ENCODE measurements around the gene GRAMD4. TPM values are rescaled to one million over a fixed set of nuclear protein-coding genes. Genes with fewer than 3 reads are reported as not detected.

GRAMD4 gene
- polyA plus RNA-seq, 1 of the 3 experiments (the other 2 are of a cell fraction) = 15.5 TPM

DNA sequence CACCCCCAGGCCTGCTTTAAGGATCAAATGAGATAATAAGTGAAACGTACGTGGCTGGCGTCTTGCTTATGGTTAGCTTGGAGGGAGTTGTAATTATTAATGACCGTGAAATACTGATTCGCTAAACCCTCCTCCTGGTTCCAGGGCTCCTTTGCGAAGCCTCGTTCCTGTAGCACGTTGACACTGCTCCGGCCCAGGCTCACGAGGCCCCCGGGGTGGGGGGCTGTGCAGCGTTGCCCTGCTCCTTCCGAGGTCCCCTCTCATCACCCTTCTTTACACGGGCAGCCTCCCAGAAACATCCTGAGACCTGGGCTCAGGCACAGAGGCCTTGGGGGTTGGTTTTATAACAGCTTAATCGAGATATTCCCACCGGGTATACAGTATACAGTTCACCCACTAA, 9.1 kb downstream of the GRAMD4 start:
- no peak for DNase-seq
- H3K4me2 ChIP-seq = no peak overlapping the region
- H3K27me3 ChIP-seq (ENCODE audit: insufficient read depth) = no peaks in the 10 kb centered on the region
- no peaks in the 10 kb centered on the region for H3K79me2 ChIP-seq (ENCODE audit: insufficient read depth)
- no peak overlapping the region for H2AFZ ChIP-seq (ENCODE audit: low read depth)
- H3K9ac ChIP-seq = no peak overlapping the region
- CTCF ChIA-PET = interaction anchor here (1.5 kb wide), 1 partner anchor 11 kb away, joined by 6 read pairs; no protein-coding TSS in a partner anchor
- no peak overlapping the region for H3K27ac ChIP-seq (ENCODE audit: low read depth in 2 of 2, low read length in 1 of 2)
- no peaks in the 10 kb centered on the region for H4K20me1 ChIP-seq (ENCODE audit: insufficient read depth)
- H3K9me3 ChIP-seq = no peaks in the 10 kb centered on the region
- 84% methylated on average over 16 of the region's 16 CpGs for WGBS (ENCODE audit: low lambda C conversion rate)
- POLR2A ChIA-PET = no interaction called here
- no peaks in the 10 kb centered on the region for H3K9me2 ChIP-seq
- no peak overlapping the region for H3K4me3 ChIP-seq (ENCODE audit: low read depth in 2 of 2, low read length in 1 of 2)
- no peak for TF ChIP-seq FOXM1 (IDR thresholded peaks at IDR 0.05; ENCODE audit: low read depth)
- TF ChIP-seq SIN3A (IDR thresholded peaks at IDR 0.05; ENCODE audit: borderline replicate concordance, low read depth, low read length) = no peak
- no peak for TF ChIP-seq RAD21 (IDR thresholded peaks at IDR 0.05; ENCODE audit: low read length)
- TF ChIP-seq, protein P1, sequence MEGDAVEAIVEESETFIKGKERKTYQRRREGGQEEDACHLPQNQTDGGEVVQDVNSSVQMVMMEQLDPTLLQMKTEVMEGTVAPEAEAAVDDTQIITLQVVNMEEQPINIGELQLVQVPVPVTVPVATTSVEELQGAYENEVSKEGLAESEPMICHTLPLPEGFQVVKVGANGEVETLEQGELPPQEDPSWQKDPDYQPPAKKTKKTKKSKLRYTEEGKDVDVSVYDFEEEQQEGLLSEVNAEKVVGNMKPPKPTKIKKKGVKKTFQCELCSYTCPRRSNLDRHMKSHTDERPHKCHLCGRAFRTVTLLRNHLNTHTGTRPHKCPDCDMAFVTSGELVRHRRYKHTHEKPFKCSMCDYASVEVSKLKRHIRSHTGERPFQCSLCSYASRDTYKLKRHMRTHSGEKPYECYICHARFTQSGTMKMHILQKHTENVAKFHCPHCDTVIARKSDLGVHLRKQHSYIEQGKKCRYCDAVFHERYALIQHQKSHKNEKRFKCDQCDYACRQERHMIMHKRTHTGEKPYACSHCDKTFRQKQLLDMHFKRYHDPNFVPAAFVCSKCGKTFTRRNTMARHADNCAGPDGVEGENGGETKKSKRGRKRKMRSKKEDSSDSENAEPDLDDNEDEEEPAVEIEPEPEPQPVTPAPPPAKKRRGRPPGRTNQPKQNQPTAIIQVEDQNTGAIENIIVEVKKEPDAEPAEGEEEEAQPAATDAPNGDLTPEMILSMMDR (IDR thresholded peaks at IDR 0.05) = no peak
- no peak for TF ChIP-seq RXRA (IDR thresholded peaks at IDR 0.05; ENCODE audit: borderline replicate concordance, low read depth)
- no peak for TF ChIP-seq CHD2 (IDR thresholded peaks at IDR 0.05; ENCODE audit: low read length, partially characterized antibody)
- TF ChIP-seq SMC3 (IDR thresholded peaks at IDR 0.05; ENCODE audit: low read depth, low read length) = no peak
- no peak for TF ChIP-seq FOSL2 (IDR thresholded peaks at IDR 0.05; ENCODE audit: borderline replicate concordance, low read depth)
- no peak for TF ChIP-seq RCOR1 (IDR thresholded peaks at IDR 0.05; ENCODE audit: low read length)
- no peak for TF ChIP-seq JUND (IDR thresholded peaks at IDR 0.05)
- TF ChIP-seq, protein P2, sequence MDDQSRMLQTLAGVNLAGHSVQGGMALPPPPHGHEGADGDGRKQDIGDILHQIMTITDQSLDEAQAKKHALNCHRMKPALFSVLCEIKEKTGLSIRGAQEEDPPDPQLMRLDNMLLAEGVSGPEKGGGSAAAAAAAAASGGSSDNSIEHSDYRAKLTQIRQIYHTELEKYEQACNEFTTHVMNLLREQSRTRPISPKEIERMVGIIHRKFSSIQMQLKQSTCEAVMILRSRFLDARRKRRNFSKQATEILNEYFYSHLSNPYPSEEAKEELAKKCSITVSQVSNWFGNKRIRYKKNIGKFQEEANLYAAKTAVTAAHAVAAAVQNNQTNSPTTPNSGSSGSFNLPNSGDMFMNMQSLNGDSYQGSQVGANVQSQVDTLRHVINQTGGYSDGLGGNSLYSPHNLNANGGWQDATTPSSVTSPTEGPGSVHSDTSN (IDR thresholded peaks at IDR 0.05) = no peak
- TF ChIP-seq MXI1 (IDR thresholded peaks at IDR 0.05; ENCODE audit: low read depth, low read length) = no peak
- TF ChIP-seq, protein P3, sequence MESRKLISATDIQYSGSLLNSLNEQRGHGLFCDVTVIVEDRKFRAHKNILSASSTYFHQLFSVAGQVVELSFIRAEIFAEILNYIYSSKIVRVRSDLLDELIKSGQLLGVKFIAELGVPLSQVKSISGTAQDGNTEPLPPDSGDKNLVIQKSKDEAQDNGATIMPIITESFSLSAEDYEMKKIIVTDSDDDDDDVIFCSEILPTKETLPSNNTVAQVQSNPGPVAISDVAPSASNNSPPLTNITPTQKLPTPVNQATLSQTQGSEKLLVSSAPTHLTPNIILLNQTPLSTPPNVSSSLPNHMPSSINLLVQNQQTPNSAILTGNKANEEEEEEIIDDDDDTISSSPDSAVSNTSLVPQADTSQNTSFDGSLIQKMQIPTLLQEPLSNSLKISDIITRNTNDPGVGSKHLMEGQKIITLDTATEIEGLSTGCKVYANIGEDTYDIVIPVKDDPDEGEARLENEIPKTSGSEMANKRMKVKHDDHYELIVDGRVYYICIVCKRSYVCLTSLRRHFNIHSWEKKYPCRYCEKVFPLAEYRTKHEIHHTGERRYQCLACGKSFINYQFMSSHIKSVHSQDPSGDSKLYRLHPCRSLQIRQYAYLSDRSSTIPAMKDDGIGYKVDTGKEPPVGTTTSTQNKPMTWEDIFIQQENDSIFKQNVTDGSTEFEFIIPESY (IDR thresholded peaks at IDR 0.05; ENCODE audit: borderline replicate concordance, low read depth) = no peak
- TF ChIP-seq TCF12 (IDR thresholded peaks at IDR 0.05) = no peak
- TF ChIP-seq, protein P4, sequence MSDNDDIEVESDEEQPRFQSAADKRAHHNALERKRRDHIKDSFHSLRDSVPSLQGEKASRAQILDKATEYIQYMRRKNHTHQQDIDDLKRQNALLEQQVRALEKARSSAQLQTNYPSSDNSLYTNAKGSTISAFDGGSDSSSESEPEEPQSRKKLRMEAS (IDR thresholded peaks at IDR 0.05; ENCODE audit: low read depth) = no peak
- TF ChIP-seq, protein P5, sequence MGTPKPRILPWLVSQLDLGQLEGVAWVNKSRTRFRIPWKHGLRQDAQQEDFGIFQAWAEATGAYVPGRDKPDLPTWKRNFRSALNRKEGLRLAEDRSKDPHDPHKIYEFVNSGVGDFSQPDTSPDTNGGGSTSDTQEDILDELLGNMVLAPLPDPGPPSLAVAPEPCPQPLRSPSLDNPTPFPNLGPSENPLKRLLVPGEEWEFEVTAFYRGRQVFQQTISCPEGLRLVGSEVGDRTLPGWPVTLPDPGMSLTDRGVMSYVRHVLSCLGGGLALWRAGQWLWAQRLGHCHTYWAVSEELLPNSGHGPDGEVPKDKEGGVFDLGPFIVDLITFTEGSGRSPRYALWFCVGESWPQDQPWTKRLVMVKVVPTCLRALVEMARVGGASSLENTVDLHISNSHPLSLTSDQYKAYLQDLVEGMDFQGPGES (IDR thresholded peaks at IDR 0.05; ENCODE audit: low read depth, low read length) = no peak
- no peak for TF ChIP-seq FOXJ3 (CRISPR knock-in tag; IDR thresholded peaks at IDR 0.05)
- TF ChIP-seq NFIC (IDR thresholded peaks at IDR 0.05; ENCODE audit: borderline replicate concordance) = no peak
- no peak for TF ChIP-seq MEF2A (IDR thresholded peaks at IDR 0.05; ENCODE audit: borderline replicate concordance, low read depth)
- TF ChIP-seq TEAD4 (IDR thresholded peaks at IDR 0.05; ENCODE audit: borderline replicate concordance, insufficient read depth) = no peak
- no peaks in the 10 kb centered on the region for H3K36me3 ChIP-seq (replicated peaks in 1 of 2; ENCODE audit: control insufficient read depth in 1 of 2, insufficient read depth in 2 of 2, low read length in 1 of 2)
- H3F3A ChIP-seq (replicated peaks; ENCODE audit: insufficient read depth) = no peaks in the 10 kb centered on the region
- peaks cover 0 to 4% of the 10 kb centered on the region in 2 experiments; a peak in 1 of 4 replicates for H3K4me1 ChIP-seq (ENCODE audit: control insufficient read depth in 1 of 2, insufficient read depth in 2 of 2, low read depth in 1 of 2, low read length in 1 of 2)

Data from SK-N-SH (cell line).